Hematopoietic multipotent progenitor cell treated with erythropoietin and hydrocortisone succinate and interleukin-3 and kit ligand, for 8 days (in vitro differentiated cells): ENCODE data around the gene BATF2.
A peak's percentile ranks its signal among the peaks of the same experiment; 100 is the strongest.
"Not testable (repeated sequence)": the region's sequence is repeated elsewhere in the genome, so short reads cannot be mapped to it uniquely, and the experiment has no call there.

ENCODE experiments used
- DNase-seq: peaks from one replicate; pipeline ENCODE4 v3.0.0-alpha.2; 2015

BATF2 gene

GRCh38 chr11:65013130-65013887 lies 16.5 kb upstream of the BATF2 start:
- DNase-seq: peak; percentile 93

- no peak for DNase-seq
Observed at GRCh38 chr11:65008873-65009272, 12.1 kb upstream of the BATF2 start.

- DNase-seq: no peak
Observed at GRCh38 chr11:65008016-65008415, 11.2 kb upstream of the BATF2 start.

- DNase-seq: not testable (repeated sequence)
Observed at GRCh38 chr11:65003968-65004367, 7.2 kb upstream of the BATF2 start.

GRCh38 chr11:65003282-65003681 lies 6.5 kb upstream of the BATF2 start:
- DNase-seq: no peak

GRCh38 chr11:65002706-65003105 lies 5.9 kb upstream of the BATF2 start:
- DNase-seq: no peak

- no peak for DNase-seq
Observed at GRCh38 chr11:64999478-64999877, 2.7 kb upstream of the BATF2 start.

GRCh38 chr11:64998690-64999431 lies 2.1 kb upstream of the BATF2 start:
- no peak for DNase-seq

- DNase-seq: peak; percentile 40
Observed at GRCh38 chr11:64998141-64998540, 1.4 kb upstream of the BATF2 start.

GRCh38 chr11:64996327-64996709 lies 453 bp downstream of the BATF2 start:
- DNase-seq: no peak

GRCh38 chr11:64994318-64994717 lies 2.5 kb downstream of the BATF2 start:
- no peak for DNase-seq

- no peak for DNase-seq
Observed at GRCh38 chr11:64990222-64990923, 6.4 kb downstream of the BATF2 start.

GRCh38 chr11:64989416-64989815 lies 7.4 kb downstream of the BATF2 start:
- no peak for DNase-seq

- no peak for DNase-seq
Observed at GRCh38 chr11:64987998-64988854, 8.5 kb downstream of the BATF2 start.

GRCh38 chr11:64983339-64983738 lies 13.4 kb downstream of the BATF2 start:
- DNase-seq: not testable (repeated sequence)

GRCh38 chr11:64976651-64977050 lies 20.1 kb downstream of the BATF2 start:
- DNase-seq: no peak

GRCh38 chr11:64974124-64974523 lies 22.6 kb downstream of the BATF2 start:
- no peak for DNase-seq

GRCh38 chr11:64971421-64972233 lies 25.1 kb downstream of the BATF2 start, which contains the start of gene MAJIN:
Gene MAJIN, minus strand, starts transcription at chr11:64972108. Its CDS starts 12,703 bp downstream, at chr11:64959405.
- DNase-seq: peak; percentile 83

- DNase-seq: no peak
Observed at GRCh38 chr11:64970731-64971151, 26.0 kb downstream of the BATF2 start.

- DNase-seq: no peak
Observed at GRCh38 chr11:64969209-64969608, 27.6 kb downstream of the BATF2 start.

GRCh38 chr11:64967375-64967774 lies 29.4 kb downstream of the BATF2 start:
- DNase-seq: no peak
